Tibial nerve (tissue), 4 donors: ENCODE results near the gene TCF4. TPM values are rescaled to one million over a fixed set of nuclear protein-coding genes. Genes with fewer than 3 reads are reported as not detected.

Experiments
- DNase-seq, 2 donors: peaks; one replicate each; pipeline ENCODE4 v3.0.0-alpha.2; 2019; ENCODE audit warnings: low spot score in 2 of 2
- H3K27ac ChIP-seq, 4 donors: fragments of 200-600 bp; sonication (generic) in 3 of 4; one replicate each; pipeline ENCODE4 v1.5.1; 2017 to 2019; ENCODE audit warnings: mild to moderate bottlenecking in 1 of 4
- H3K27me3 ChIP-seq, 2 donors: fragments of 200-600 bp; sonication (generic) in 1 of 2; one replicate each; pipeline versions ENCODE4 v1.5.1 to v1.6.0; 2017 to 2019
- H3K36me3 ChIP-seq, 3 donors: fragments of 200-600 bp; sonication (generic); one replicate each; pipeline ENCODE4 v1.5.1; 2018 to 2019
- H3K4me1 ChIP-seq, 4 donors: fragments of 200-600 bp; sonication (generic) in 3 of 4; one replicate each; pipeline ENCODE4 v1.5.1; 2017 to 2019
- H3K4me3 ChIP-seq, 4 donors: fragments of 200-600 bp; sonication (generic) in 3 of 4; one replicate each; pipeline ENCODE4 v1.5.1; 2017 to 2019; ENCODE audit warnings: mild to moderate bottlenecking in 1 of 4, moderate library complexity in 1 of 4
- H3K9me3 ChIP-seq, 4 donors: fragments of 200-600 bp; sonication (generic) in 3 of 4; one replicate each; pipeline ENCODE4 v1.5.1; 2017 to 2019
- CTCF ChIP-seq, 5 experiments: fragments of 200-600 bp in 3 of 5; fragments of 450-650 bp in 2 of 5; sonication (generic) in 3 of 5; IDR thresholded peaks; one replicate each; pipeline ENCODE4 v1.5.1; 2016 to 2019; ENCODE audit warnings: antibody characterized with exemption in 5 of 5, mild to moderate bottlenecking in 3 of 5, moderate library complexity in 2 of 5
- EP300 ChIP-seq, 2 donors: sonication (generic); formaldehyde crosslinking; IDR thresholded peaks; one replicate each; pipeline ENCODE4 v1.6.1; 2017; ENCODE audit warnings: antibody characterized with exemption in 2 of 2, mild to moderate bottlenecking in 1 of 2
- POLR2A ChIP-seq, 2 donors: fragments of 450-650 bp; IDR thresholded peaks; one replicate each; pipeline ENCODE4 v1.6.1; 2017; ENCODE audit warnings: antibody characterized with exemption in 2 of 2, mild to moderate bottlenecking in 2 of 2, moderate library complexity in 2 of 2
- WGBS, 2 donors: methylation state at CpG; one replicate each; pipeline ENCODE4 v1.1.5; 2018; 5-methylcytosine and 5-hydroxymethylcytosine counted together
- total RNA-seq, 4 donors: library from RNA; depleted of rRNA; stranded (reverse); fragments of >200 nt; gene quantifications; one replicate each; pipeline ENCODE4 v1.1.0, GENCODE V29; 2016

TCF4 gene
- total RNA-seq, 4 donors from 2014 or later = 100 to 157 (median 114) TPM

- WGBS, 2 donors = 59 to 61% methylated on average over 5 of the region's 5 CpGs
Measured at GRCh38 chr18:55547705-55548056, 40.3 kb downstream of the TCF4 start.

GRCh38 chr18:55546851-55547704 is 40.9 kb downstream of the TCF4 start:
- WGBS, 2 donors = 21 to 26% methylated on average over 5 of the region's 5 CpGs
- DNase-seq = peak in 1 of 2 donors; percentile 20
- Histone ChIP-seq H3K36me3 (no peaks in the 10 kb centered on the region), H3K4me3 (no peak overlapping the region), H3K27me3 (no peaks in the 10 kb centered on the region), H3K27ac (peak overlapping the region in 2 of 4 donors; percentile 1 to 34), H3K9me3 (no peaks in the 10 kb centered on the region), H3K4me1 (peaks cover 0 to 22% (median 0%) of the 10 kb centered on the region in 4 donors)
- TF ChIP-seq CTCF (IDR thresholded peaks at IDR 0.05) = no peak
- TF ChIP-seq EP300 (IDR thresholded peaks at IDR 0.05) = no peak
- no peak for TF ChIP-seq POLR2A (IDR thresholded peaks at IDR 0.05)

More at GRCh38 chr18:55547705-55548056, 40.3 kb downstream of the TCF4 start:
- TF ChIP-seq CTCF (IDR thresholded peaks at IDR 0.05) (no peak), EP300 (IDR thresholded peaks at IDR 0.05) (no peak), POLR2A (IDR thresholded peaks at IDR 0.05) (no peak)
- Histone ChIP-seq H3K4me3 (no peak overlapping the region), H3K36me3 (no peaks in the 10 kb centered on the region), H3K27ac (peak overlapping the region in 1 of 4 donors; percentile 32), H3K4me1 (peaks cover 0 to 22% (median 0%) of the 10 kb centered on the region in 4 donors), H3K27me3 (no peaks in the 10 kb centered on the region), H3K9me3 (no peaks in the 10 kb centered on the region)
- no peak for DNase-seq

DNA sequence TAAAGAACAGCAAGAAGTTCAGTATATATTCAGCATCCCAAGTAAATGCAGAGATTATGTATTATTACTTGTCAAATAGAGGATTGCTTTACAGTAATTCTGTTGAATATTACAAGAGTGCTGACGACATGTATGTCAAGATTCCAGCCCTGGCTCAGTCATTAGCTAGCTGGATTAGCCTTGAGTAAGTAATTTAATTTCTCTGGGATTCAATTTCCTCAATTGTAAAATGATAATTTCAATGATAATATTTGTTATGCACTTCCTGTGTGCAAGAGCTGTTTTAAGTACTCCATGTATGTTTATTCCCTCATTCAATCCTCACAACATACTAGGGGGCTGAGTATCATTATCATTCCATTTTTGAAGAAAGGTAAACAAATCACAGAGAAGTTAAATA is 44.0 kb downstream of the TCF4 start:
- Histone ChIP-seq H3K27me3 (no peaks in the 10 kb centered on the region), H3K4me1 (peaks cover 0 to 22% (median 0%) of the 10 kb centered on the region in 4 donors), H3K36me3 (no peaks in the 10 kb centered on the region), H3K27ac (no peak overlapping the region), H3K9me3 (no peaks in the 10 kb centered on the region), H3K4me3 (no peak overlapping the region)
- TF ChIP-seq POLR2A (IDR thresholded peaks at IDR 0.05) (no peak), CTCF (IDR thresholded peaks at IDR 0.05) (no peak), EP300 (IDR thresholded peaks at IDR 0.05) (no peak)
- no peak for DNase-seq
- WGBS, 2 donors = 63 to 76% methylated on average over 1 of the region's 1 CpG

GRCh38 chr18:55543130-55543704 is 44.8 kb downstream of the TCF4 start:
- H3K36me3 ChIP-seq = no peaks in the 10 kb centered on the region
- TF ChIP-seq EP300 (IDR thresholded peaks at IDR 0.05) (no peak), POLR2A (IDR thresholded peaks at IDR 0.05) (no peak), CTCF (IDR thresholded peaks at IDR 0.05) (no peak)
- 78 to 83% methylated on average over 2 of the region's 2 CpGs for WGBS, 2 donors
- no peaks in the 10 kb centered on the region for H3K27me3 ChIP-seq
- no peak for DNase-seq
- no peak overlapping the region for H3K27ac ChIP-seq
- H3K4me3 ChIP-seq = no peak overlapping the region
- no peaks in the 10 kb centered on the region for H3K9me3 ChIP-seq
- peaks cover 0 to 22% (median 0%) of the 10 kb centered on the region in 4 donors for H3K4me1 ChIP-seq

GRCh38 chr18:55541571-55541970 is 46.4 kb downstream of the TCF4 start:
- H3K27ac ChIP-seq = no peak overlapping the region
- no peaks in the 10 kb centered on the region for H3K36me3 ChIP-seq
- no peaks in the 10 kb centered on the region for H3K27me3 ChIP-seq
- H3K4me3 ChIP-seq = no peak overlapping the region
- peaks cover 0 to 6% (median 0%) of the 10 kb centered on the region in 4 donors for H3K4me1 ChIP-seq
- TF ChIP-seq POLR2A (IDR thresholded peaks at IDR 0.05) = no peak
- no peak for TF ChIP-seq EP300 (IDR thresholded peaks at IDR 0.05)
- no peak for TF ChIP-seq CTCF (IDR thresholded peaks at IDR 0.05)
- WGBS, 2 donors = 48 to 60% methylated on average over 2 of the region's 2 CpGs
- H3K9me3 ChIP-seq = no peaks in the 10 kb centered on the region
- no peak for DNase-seq
